BJ (cell line): ENCODE measurements around the gene MYH11. TPM values are rescaled to one million over a fixed set of nuclear protein-coding genes. Genes with fewer than 3 reads are reported as not detected.

Source experiments
- CTCF ChIA-PET: fragments of 350-600 bp; formaldehyde crosslinking; extraction: SDS; loops from one replicate; lab custom pipeline; 2021; ENCODE audit warnings: antibody characterized with exemption, inconsistent platforms; lab: Yijun Ruan, JAX
- POLR2A ChIA-PET: fragments of 300-600 bp; sonication (Branson Sonifier 250); formaldehyde crosslinking; extraction: SDS; loops from one replicate; lab custom pipeline; 2021; ENCODE audit warnings: antibody characterized with exemption; lab: Charles Lee
- DNase-seq: peaks from one replicate; pipeline ENCODE4 v3.0.0-alpha.2; 2011; ENCODE audit warnings: low read depth
- H3K27me3 ChIP-seq: 2 replicates; pipeline ENCODE4 v1.6.0; 2011; ENCODE audit warnings: low read length; ENCODE audit not compliant: control insufficient read depth, insufficient read depth
- H3K36me3 ChIP-seq: 2 replicates; pipeline ENCODE4 v1.5.1; 2011; ENCODE audit warnings: low read length; ENCODE audit not compliant: control insufficient read depth, insufficient read depth
- H3K4me3 ChIP-seq: 2 replicates; pipeline ENCODE4 v1.5.1; 2011; ENCODE audit warnings: low read depth, mild to moderate bottlenecking, control low read depth, low read length
- CTCF ChIP-seq: IDR thresholded peaks from 2 replicates; pipeline ENCODE4 v1.5.1; 2011; ENCODE audit warnings: low read depth, mild to moderate bottlenecking, control low read depth, inconsistent platforms, low read length, moderate library complexity; ENCODE audit not compliant: insufficient read depth
- polyA plus RNA-seq: library from polyadenylated mRNA; depleted of rRNA; stranded (reverse); fragments of >200 nt; gene quantifications from 2 replicates; pipeline ENCODE4 v1.2.3, GENCODE V29; 2011

The MYH11 gene
- polyA plus RNA-seq, 1 experiment: 0.27 TPM

- ChIA-PET POLR2A (no interaction called here), CTCF (interaction anchor here (0.6 kb wide), 1 partner anchor 76 kb away, joined by 3 read pairs; no protein-coding TSS in a partner anchor)
- DNase-seq: no peak
- TF ChIP-seq CTCF: no peak
- no peaks in the 10 kb centered on the region for H3K36me3 ChIP-seq
- no peak overlapping the region for H3K4me3 ChIP-seq
- H3K27me3 ChIP-seq: no peaks in the 10 kb centered on the region; the same call in 1 of the 2 replicates
These were observed 113.2 kb downstream of the MYH11 start for GRCh38 chr16:15743657-15744056.

GRCh38 chr16:15742716-15743115 is 114.1 kb downstream of the MYH11 start:
- no peak overlapping the region for H3K4me3 ChIP-seq
- no peak for TF ChIP-seq CTCF
- no peak for DNase-seq
- ChIA-PET CTCF (interaction anchor here (0.9 kb wide), 1 partner anchor 23 kb away, joined by 3 read pairs; no protein-coding TSS in a partner anchor), POLR2A (no interaction called here)
- no peaks in the 10 kb centered on the region; the same call in 1 of the 2 replicates for H3K27me3 ChIP-seq
- no peaks in the 10 kb centered on the region for H3K36me3 ChIP-seq

DNA sequence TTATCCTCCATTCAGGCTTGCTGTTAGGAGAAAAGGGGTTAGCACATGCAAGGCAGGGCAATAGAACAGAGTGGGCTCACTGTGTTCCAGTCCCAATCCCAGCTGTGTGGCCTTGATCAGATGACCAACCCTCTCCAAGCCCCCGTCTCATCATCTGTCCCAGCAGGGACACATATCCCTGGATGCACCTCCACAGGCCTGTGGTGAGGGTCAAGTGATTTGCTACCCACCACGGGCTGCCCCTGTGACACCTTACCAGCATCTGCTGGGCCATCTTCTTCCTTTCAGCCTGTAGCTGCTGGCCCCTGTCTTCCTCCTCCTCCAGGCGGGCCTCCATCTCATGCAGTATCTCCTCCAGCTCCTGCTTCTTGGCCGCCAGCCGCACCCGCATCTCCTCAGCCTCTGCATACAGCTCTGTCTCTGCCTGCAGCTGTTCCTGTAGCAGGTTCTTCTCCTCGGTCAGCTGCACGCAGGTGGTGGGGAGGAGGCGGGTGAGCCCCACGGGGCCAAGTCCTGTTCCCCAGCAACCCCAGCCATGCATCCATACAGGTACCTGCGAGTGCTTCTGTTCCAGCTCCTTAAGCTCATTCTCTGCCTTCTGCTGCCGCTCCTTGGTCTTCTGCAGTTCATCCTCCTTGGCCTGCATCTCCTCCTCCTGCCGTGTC is 115.5 kb downstream of the MYH11 start:
- Histone ChIP-seq H3K36me3 (no peaks in the 10 kb centered on the region), H3K4me3 (no peak overlapping the region), H3K27me3 (peaks cover 1% of the 10 kb centered on the region; the same call in 1 of the 2 replicates)
- CTCF ChIA-PET: interaction anchor here (0.6 to 2.3 kb wide), 3 partner anchors 15 to 256 kb away, joined by 3 to 9 read pairs (median 3); no protein-coding TSS in a partner anchor
- no peak for DNase-seq
- no peak for TF ChIP-seq CTCF
- POLR2A ChIA-PET: interaction anchor here (0.6 kb wide), 1 partner anchor 11 kb away, joined by 3 read pairs; no protein-coding TSS in a partner anchor

- no peak for DNase-seq
- CTCF ChIA-PET: interaction anchor here (0.6 to 2.3 kb wide), 3 partner anchors 16 to 84 kb away, joined by 3 to 9 read pairs (median 3); no protein-coding TSS in a partner anchor
These were observed 116.9 kb downstream of the MYH11 start for GRCh38 chr16:15739950-15740349.

More at GRCh38 chr16:15739950-15740349, 116.9 kb downstream of the MYH11 start:
- no peak for TF ChIP-seq CTCF
- no peak overlapping the region for H3K4me3 ChIP-seq
- H3K36me3 ChIP-seq: no peaks in the 10 kb centered on the region
- H3K27me3 ChIP-seq: peaks cover 1% of the 10 kb centered on the region; the same call in 1 of the 2 replicates
- POLR2A ChIA-PET: no interaction called here
